ENCODE results near the gene WHRN.
A peak's percentile ranks its signal among the peaks of the same experiment; 100 is the strongest.

The WHRN gene

DNA sequence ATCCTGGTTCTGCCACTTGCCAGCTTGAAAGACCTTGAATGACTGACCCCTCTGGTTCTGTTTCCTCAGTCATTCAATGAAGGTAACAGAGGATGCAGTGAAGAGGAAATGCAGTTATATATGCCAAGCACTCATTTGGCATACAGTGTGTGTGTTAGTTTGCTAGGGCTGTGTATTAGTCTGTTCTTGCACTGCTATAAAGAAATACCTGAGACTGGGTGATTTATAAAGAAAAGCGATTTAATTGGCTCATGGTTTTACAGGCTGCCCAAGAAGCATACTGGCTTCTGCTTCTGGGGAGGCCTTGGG is 8.6 kb upstream of the WHRN start:
- no peak for DNase-seq (ENCODE audit: low spot score)

DNA sequence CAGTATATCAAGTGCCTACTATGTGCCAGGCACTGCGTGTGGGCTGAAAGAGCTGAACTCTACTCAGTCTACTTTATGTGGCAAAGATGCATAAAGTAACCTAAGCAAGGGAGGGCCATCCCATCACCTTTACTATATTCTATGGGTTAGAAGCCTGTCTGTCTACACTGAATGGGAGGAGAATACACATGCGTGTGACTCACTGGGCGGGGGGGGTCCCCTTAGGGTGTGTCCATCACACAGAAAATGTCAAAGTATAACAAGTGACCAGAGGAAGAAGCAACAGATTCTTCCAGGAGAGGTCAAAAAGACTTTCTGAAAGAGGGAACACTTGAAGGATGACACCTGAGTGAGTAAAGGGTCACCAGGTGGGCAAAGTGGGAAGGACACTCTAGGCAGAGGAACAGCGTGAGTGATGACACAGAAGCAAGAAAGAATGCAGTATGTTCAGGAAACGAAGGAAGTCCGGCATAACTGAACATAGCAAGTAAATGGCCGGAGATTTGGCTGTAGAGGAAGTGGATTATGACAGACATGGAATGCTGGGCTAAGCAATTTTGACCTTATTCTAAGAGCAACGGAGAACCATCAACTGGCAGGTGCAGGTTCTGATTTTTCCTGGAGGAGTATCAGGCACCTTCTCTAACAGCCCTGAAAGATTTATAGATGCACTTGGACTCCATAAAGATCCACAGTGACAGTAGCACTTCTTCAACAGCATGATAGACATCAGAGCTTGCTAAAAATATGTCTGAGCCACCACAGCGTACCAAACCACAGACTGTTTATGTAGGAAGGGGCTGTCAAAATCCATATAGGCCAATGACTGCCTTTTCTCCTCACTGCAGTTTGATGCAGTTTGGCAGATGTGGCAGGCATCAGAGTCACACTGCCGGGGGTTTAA is 8.0 kb upstream of the WHRN start:
- no peak for DNase-seq (ENCODE audit: low spot score)

DNA sequence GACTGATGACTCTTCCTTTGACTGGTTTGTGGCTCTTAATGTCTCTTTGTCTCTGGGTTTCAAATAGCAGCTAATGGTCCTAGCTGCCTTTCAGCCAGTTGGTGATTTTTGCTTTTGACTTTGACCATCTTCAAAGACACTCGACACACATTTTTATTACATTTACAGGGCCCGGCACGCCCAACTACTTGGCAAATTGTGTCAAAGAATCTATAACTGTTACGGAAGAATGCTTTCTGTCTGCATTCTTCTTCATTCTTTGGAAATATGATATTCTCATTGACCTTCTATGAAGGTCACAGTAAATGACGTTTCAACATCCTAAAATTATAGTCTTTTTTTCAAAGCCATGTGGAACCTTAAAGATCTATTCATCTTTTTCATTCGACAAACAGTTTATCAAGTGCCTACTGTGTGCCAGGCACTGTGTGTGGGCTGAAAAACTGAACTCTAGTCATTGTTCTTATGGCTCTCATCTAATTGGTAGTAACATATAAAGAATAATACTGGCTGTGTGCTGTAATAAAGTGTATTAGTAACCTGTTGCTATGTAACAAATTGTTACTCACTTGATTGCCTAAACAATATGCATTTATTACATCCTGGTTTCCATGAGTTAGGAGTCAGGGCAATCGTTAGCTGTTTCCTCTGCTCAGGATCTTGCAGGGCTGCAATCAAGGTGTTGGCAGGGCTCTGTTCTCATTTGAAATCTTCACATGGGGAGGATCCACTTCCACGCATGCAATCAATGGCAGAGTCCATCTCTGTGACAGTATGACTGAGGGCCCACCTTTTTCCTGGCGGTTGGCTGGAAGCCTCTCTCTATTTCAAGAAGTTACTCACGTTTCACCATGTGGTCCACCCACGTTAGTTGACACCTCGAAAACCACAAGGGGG is 7.0 kb upstream of the WHRN start:
- no peak for DNase-seq (ENCODE audit: low spot score)

DNA sequence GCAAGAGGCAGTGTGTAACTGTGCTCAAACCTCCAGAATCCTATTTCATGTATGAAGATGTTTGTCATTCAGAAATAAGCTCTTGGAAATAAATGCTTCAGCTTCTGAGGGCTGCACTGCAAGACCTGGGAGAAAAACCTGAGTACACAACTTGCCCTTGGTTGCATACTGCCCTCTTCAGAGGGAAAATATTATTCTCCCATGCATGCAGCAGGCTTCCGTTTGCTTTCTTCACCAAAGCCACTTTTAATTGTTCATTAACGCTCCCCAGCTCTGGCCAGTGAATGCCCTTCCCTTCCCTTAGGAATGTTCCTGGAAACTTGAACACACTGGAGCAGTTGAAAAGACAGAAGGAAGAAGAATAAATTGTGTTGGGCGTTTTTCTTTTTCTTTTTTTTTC is 2.5 kb upstream of the WHRN start:
- DNase-seq (ENCODE audit: low spot score) = peak; percentile 44

DNA sequence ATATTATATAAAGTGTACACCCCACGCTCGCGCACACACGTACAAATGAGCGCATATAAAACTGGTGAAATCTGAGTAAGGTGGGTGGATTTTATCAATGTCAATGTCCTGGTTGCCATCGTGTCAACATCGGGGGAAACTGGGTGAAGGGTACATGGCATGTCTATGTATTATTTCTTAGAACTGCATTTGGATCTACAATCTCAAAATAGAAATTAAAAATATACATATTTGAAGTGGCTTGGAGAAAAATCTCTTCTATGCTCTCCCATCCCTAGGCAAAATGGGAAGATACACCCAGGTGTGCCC is 763 bp upstream of the WHRN start:
- no peak for DNase-seq (ENCODE audit: low spot score)

DNA sequence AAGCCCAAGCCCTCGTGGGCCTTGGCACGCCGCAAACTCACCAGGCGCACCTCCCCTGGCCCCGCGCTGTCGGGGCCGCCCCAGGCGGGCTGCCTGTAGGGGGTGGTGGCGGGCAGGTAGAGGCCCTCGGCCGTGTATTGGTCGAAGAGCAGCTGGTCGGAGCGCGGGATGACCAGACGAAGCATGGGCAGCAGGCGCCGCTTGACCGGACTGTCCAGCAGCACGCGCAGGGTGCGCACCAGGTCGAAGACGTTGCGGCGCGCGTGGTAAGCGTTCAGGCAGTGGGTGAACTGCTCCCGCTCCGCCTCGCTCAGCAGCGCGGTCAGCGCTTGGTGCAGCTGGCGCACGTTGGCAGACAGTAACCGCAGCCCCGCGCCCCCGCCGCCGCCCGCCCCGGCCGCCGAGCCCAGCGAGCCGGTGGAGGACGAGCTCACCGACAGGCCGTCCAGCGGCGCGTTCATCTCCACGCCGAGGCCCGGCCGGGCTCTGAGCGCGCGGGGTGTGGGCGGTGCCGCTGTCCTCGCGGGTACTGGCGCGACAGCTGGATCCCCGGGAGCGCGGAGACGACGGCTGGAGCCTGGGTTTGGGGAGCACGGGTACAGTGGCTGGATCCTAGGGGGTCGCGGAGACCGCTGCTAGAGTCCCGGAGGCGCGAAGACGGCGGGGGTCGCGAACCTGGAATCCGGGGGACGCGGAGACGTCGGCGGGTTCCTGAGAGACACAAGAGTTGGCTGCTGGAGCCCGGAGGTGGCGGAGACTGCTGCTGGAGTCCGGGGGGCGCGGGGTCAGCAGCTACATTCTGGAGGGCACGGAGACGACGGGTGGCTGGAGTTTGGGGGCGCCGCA is 709 bp downstream of the WHRN start:
- DNase-seq (ENCODE audit: low spot score) = peak; percentile 39

DNA sequence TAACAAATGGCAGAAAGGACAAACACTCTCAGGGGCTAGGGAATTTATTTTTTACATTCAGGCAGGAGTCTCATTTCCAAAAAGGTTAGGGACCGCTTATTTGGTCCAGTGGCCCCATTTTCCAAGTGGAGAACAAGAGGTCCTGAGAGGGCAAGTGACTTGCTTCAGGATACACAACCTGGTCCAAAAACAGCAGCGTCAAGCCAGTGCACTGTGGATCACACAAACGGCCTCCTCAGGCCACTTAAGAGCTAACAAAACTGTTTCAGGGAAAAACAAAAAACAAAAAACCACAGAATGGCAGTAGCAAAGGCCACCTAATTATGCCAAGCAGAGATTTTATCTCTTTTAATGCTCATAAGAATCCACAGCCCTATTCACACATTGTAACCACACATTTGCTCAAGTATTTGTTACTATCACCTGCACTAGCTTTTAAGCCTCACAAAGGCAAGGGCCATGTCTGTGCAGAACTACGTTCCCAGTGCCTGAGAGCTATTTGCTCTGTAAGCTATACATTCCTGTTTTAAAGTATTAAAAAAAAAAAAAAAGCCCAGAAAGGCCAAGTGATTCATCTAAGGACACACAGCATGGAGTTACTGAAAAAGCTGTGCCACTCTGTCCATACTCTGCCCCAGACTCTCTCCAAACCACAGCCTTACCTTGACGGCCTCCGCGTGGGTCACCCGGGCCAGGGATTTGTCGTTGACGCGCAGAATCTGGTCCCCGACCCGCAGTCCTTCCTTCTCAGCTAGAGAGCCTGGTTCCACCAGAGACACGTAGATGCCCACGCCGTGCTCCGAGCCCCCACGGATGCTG is 1.5 kb downstream of the WHRN start:
- DNase-seq (ENCODE audit: low spot score) = peak; percentile 45

DNA sequence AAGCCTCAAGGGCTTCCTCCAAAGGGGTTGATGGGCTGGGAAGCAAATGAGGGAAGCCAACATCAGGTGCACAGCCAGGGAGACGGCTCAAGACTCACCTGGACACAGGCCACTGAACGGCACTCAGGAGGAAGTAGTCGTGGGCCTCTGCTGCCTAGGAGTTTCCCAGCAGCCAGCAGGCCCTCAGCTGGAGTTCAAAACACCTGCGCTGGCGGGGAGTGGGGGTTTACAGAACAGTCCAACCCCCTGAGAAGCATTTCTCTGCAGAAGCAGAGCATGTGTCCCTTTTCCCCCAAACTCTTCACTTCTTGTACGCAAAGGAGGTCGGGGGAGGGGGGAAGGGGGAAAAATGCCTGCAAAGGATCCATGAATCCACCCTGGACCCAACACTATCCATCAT is 2.3 kb downstream of the WHRN start:
- DNase-seq (ENCODE audit: low spot score) = peak; percentile 25

DNA sequence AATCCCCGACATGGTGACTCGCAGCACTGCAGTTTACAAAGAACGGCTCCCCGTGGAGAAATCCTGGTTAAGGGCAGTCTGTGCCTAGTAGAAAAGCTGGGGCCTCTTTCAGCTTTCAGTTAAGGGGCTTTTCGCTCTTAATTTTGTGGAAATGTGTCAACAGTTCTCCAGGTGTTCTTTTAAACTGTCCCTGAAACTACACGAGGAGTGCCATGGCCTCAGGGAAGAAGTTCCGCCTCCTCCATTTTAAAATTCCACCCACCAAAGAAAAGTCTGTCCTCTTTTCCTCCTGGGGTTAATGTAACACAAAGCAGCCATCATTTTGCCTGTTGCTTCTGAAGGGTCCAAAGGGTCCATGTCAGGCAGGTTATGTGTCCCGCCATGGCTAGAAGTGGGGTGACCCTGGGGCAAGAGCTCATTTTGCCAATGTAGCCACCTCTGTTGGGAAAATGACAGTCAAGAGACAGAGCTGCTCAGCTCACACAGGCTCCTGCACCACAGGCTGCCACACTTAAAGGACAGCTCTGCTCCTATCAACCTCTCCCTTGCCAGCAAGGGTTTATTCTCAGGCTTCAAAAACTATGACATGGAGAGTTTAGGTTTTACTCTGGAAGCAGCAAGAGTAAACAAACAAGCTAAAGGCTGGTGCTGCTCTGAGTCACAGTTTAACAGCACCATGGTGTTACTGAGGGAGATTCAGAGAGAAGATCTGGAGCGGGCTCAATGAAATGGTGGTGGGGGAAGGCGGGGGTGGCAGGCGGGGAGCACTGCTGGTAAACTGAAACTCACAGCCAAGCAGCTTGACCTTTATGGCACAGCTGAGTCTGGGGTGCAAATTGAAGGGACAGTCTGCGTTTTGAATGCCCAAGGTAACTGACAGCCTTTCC is 3.2 kb downstream of the WHRN start:
- peak; percentile 49 for DNase-seq (ENCODE audit: low spot score)

DNA sequence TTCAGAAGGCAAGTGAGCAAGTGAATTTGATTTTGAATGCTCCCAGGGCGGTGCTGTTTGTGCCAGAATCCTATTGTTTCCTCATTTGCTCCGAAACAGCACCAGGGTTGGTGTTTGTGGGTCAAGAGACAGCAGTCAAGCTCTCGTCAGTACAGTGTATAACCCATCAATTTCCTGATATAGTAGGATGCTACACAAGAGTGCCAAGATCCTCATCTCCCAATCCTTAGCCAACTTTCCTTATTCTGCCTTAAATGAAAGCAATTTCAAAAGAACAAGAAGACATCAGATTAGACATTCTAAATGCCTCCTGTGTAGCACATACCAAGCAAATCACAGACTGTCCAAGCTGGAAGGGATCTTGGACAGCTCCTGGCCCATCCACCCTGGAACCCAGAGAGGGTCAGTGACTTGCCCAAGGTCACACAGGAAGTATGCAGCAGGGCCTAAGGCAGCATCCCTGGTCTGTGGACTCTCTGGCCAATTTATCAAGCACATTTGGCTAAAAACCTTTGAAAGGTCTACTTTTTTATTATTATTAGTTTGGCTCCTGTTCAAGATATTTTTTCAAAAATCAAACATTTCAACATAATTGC is 4.5 kb downstream of the WHRN start:
- DNase-seq (ENCODE audit: low spot score) = peak; percentile 69

DNA sequence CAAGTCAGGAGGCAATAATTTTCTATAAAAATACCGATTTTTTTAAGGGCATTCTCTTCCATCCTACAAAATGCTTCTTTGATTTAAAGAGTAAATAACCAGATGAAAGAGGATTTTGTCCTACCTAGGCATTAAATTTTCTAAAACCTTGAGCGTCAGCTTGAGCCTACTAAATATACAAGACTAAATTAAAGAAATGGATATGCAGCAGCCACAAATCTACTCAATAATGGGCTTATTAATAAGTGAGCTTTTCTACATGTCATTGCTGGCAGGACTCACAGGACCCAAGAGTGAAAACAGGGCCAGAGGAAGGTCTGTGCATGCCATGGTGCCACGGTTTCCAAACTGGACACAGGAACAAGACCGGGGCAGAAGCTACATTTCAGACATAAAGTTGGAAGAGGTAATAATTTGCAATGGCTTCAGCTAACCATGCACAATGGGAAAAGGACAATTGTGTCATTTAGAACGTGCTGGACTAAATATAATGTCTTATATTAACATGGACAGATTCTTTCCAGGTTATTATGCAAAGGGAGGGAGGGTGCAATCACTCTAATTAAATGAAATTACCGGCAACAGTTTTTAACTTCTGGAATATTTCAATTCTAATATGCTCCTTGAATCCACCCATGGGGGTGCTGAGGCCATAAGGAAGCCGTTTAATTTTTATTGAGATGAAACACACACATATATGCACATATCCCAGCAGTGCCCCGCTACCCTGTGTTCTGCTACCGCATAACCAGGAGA is 5.2 kb downstream of the WHRN start:
- no peak for DNase-seq (ENCODE audit: low spot score)

DNA sequence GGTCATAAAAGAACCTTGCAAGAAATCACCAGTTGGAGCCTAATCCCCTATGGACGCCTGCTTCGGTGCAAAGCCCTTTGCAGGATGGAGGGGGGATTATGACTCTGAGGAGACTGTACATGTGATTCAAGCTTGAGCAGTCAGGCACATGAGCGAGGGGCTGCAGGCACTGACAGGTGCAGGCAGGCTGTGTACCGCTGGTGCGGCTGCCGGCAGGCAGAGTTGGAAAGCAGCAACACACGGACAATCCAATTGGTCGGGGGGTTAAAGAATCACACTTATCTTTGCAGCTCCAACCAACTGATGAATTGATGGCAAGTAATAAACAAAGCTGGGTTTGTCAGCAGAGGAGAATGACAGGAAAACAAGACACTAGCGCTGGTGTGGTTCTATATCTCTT is 5.7 kb downstream of the WHRN start:
- no peak for DNase-seq (ENCODE audit: low spot score)

DNA sequence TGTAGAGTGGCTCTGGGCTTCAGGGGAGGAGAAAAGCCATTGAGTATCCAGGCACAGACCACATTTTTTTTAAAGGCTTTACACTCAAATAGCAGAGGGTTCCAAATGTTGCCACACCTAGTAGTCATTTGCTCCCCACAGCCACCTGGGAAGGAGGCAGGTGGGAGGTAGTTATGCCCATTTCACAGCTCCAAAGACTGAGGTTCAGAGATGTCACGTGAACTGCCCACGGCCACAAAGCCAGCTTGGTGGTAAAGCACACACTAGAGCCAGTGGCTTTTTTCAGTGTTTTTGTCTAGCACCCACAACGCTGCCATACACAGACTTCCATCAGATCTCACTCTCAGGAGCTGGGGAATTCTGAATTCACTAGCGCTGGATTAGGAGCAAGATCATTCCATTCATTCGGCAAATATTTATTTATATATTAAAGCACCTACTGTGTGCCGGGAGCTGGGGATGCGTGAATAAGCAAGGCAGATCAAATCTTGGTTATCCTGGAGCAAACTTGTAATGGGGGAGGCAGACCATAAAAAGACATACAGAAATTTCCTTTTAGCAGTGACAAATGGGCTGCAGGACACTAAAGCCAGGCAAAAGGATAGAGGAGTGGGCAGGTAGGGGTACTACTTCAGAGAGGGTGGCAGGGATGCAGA is 7.4 kb downstream of the WHRN start:
- DNase-seq (ENCODE audit: low spot score) = no peak

DNA sequence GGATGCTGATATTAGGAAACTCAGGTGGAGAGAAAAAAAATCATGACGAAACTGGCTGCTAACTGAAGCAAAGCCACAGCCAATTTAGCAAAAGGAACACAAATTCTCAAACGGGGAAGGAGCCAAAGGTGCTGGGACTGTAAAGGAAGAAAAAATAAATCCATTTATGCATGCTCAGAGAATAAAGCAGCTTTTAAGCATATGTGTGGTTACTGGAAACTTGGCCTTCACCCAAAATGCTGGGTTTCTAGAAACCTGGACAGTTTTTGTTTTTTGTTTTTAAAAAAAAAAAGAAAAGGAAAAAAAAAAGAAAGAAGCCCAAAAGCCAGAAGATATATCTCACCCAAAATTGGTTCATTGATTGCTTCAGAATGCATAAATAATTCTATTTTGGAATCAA is 8.0 kb downstream of the WHRN start:
- DNase-seq (ENCODE audit: low spot score) = no peak

DNA sequence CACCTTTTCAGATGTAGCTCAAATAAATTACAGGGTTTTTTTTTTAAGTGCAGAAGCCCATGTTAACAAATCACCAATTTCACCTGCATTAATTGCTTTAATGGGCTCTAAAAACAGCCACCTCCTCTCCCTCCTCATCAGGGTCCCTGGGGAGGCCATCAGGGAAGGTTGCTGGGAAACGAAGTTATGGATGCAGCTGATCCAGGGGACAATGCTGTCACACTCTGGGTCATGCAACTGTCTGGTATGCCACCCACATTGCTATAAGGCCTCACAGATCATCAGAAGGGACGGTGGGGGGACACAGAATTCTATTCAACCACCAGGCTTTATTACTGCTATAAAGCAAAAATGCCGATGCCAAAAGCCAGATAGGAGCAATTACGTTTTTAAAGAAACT is 9.3 kb downstream of the WHRN start:
- DNase-seq (ENCODE audit: low spot score) = no peak

DNA sequence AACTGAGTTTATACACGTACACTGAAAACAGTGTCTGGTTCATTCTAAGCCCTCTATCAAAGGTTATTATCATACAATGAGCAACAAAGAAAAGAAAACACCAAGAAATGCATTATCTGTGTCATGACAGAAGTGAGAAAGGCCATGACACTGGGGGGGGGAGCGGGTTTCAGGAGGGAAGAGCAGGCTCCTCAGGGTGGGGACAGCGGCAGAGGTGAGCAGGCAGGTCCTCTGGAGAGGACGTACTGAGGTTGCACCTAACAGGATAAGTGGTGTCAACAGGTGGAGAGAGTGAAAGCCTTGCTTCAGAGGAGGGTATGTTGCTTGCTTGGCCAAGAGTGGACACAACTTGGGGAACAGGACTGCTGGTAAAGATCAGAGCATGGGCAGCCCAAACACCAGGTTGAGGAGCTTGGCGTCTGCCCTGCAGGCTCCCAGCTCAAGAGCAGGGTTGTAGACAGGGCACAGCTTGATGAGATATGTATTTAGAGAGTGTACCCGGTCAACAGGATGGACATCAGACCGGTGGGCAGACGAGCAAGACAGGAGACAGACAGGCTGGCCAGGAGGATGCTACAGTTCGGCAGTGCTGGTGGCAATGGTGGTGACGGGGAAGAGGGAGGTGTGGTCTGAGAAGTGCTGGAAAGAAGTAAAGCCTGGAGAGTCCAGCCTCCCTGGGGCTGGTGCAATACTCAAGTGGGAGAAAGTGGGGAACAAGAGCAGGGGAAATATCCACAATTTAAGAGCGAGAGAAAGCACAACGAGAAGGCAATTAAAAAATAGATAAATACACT is 10.3 kb downstream of the WHRN start:
- no peak for DNase-seq (ENCODE audit: low spot score)

DNA sequence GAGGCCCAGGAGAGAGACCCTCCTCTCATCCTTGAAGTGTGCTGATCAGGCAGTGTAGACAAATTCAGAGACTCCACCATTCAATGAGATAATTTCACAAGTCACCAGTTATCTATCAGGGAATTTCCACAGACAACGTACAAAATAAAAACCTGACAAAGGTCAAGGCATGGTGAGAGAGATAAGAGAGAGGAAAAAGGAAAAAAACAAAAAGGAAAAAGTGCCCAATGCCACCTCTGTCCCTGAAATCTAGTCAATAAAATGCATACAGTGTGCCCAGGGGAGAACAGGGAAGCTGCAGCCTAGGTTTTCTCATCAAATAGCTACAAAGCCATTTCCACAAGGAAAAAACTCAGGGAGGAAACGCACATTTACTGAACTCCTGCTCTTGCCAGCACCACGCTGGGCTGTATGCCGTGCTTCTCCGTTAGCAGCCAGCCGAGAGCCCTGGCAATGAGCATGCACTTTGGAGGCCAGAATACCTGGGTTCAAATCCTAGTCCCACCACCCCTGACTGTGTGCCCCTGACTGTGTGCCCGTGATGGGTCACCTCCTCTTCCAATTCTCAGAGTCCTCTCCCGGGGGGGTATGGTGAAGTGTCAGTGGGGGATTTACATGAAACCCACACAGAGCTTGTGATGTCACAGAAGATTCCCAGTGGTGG is 11.6 kb downstream of the WHRN start:
- no peak for DNase-seq (ENCODE audit: low spot score)

DNA sequence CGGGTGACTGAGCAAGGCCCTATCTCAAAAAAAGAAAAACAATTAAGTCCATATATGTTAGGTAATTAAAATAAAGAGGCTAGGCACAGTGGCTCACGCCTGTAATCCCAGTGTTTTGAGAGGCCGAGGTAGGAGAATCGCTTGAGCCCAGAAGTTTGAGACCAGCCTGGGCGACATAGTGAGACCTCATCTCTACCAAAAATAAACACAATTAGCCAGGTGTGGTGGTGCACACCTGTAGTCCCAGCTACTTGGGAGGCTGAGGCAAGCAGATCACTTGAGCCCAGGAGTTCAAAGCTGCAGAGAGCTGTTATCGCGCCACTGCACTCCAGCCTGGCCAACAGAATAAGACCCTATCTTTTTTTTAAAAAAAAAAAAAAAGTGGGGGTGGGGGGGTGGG is 12.3 kb downstream of the WHRN start:
- DNase-seq (ENCODE audit: low spot score) = no peak

All from cerebellar cortex (tissue), 1 donor.